Stimulated activated CD4-positive, alpha-beta T cell treated with anti-CD3 and anti-CD28 coated beads, Interleukin-4, amount 100 ng/mL, for 48 hours (primary cell): ENCODE results near the gene CNNM4.

ENCODE experiments used
- DNase-seq, 2 donors: peaks; one replicate each; pipeline ENCODE4 v3.0.0-alpha.2; 2020; ENCODE audit warnings: low read depth in 2 of 2

Gene CNNM4

GRCh38 chr2:96832408-96832753 is 71.7 kb downstream of the CNNM4 start:
- DNase-seq: no peak

GRCh38 chr2:96832754-96833507 is 72.2 kb downstream of the CNNM4 start:
- DNase-seq: no peak

- no peak for DNase-seq
These were observed 75.1 kb downstream of the CNNM4 start for GRCh38 chr2:96835830-96836229.

GRCh38 chr2:96837575-96837974 is 76.9 kb downstream of the CNNM4 start:
- DNase-seq: no peak

GRCh38 chr2:96838345-96839292 is 77.9 kb downstream of the CNNM4 start:
- no peak for DNase-seq

- DNase-seq: peak; percentile 69 to 76
These were observed 78.7 kb downstream of the CNNM4 start for GRCh38 chr2:96839293-96839874.

GRCh38 chr2:96839875-96840850 is 79.5 kb downstream of the CNNM4 start:
- no peak for DNase-seq

- no peak for DNase-seq
These were observed 81.2 kb downstream of the CNNM4 start for GRCh38 chr2:96841701-96842495.

GRCh38 chr2:96842600-96842999 is 81.9 kb downstream of the CNNM4 start:
- DNase-seq: no peak

- DNase-seq: no peak
These were observed 83.0 kb downstream of the CNNM4 start, which contains the start of gene ANKRD23 for GRCh38 chr2:96843538-96844268. ANKRD23 (minus strand) TSS chr2:96844021; CDS start chr2:96843992, 29 bp downstream.

- DNase-seq: no peak
These were observed 83.7 kb downstream of the CNNM4 start for GRCh38 chr2:96844405-96844808.

GRCh38 chr2:96846825-96847224 is 86.1 kb downstream of the CNNM4 start:
- DNase-seq: no peak

GRCh38 chr2:96847586-96847985 is 86.9 kb downstream of the CNNM4 start:
- DNase-seq: no peak

- DNase-seq: no peak
These were observed 87.6 kb downstream of the CNNM4 start for GRCh38 chr2:96848264-96848663.

- DNase-seq: no peak
These were observed 92.0 kb downstream of the CNNM4 start for GRCh38 chr2:96852667-96853066.

- no peak for DNase-seq
These were observed 92.6 kb downstream of the CNNM4 start for GRCh38 chr2:96853321-96853720.

- no peak for DNase-seq
These were observed 96.3 kb downstream of the CNNM4 start for GRCh38 chr2:96856776-96857666.

GRCh38 chr2:96857667-96858372 is 97.1 kb downstream of the CNNM4 start, which contains the start of gene ANKRD39:
ANKRD39 (minus strand) TSS chr2:96858016; CDS start chr2:96857987, 29 bp downstream.
- peak; percentile 93 to 96 for DNase-seq
